OCI-M1 (cell line): Measurements from ENCODE around the gene TIMM44.

ENCODE experiments used
- DNase-seq: peaks from one replicate; lab custom pipeline; 2025; lab: John Stamatoyannopoulos, UW

Gene TIMM44

GRCh38 chr19:7914099-7914498 is 29.4 kb downstream of the TIMM44 start:
- no peak for DNase-seq

- no peak for DNase-seq
These were observed 29.8 kb downstream of the TIMM44 start for GRCh38 chr19:7913652-7914051.

- no peak for DNase-seq
These were observed 30.5 kb downstream of the TIMM44 start for GRCh38 chr19:7912697-7913564.

GRCh38 chr19:7912144-7912696 is 31.2 kb downstream of the TIMM44 start:
- no peak for DNase-seq

GRCh38 chr19:7911508-7912143 is 31.8 kb downstream of the TIMM44 start:
- DNase-seq, result no peak

GRCh38 chr19:7910321-7911161 is 32.9 kb downstream of the TIMM44 start:
- no peak for DNase-seq

- DNase-seq, result no peak
These were observed 33.9 kb downstream of the TIMM44 start for GRCh38 chr19:7909471-7910067.

GRCh38 chr19:7908742-7909461 is 34.6 kb downstream of the TIMM44 start:
- DNase-seq, result no peak

- no peak for DNase-seq
These were observed 35.3 kb downstream of the TIMM44 start for GRCh38 chr19:7908078-7908699.

GRCh38 chr19:7907544-7907943 is 35.9 kb downstream of the TIMM44 start:
- DNase-seq, result no peak

GRCh38 chr19:7907122-7907521 is 36.3 kb downstream of the TIMM44 start:
- no peak for DNase-seq

- no peak for DNase-seq
These were observed 37.6 kb downstream of the TIMM44 start for GRCh38 chr19:7905859-7906258.

GRCh38 chr19:7905268-7905667 is 38.2 kb downstream of the TIMM44 start:
- no peak for DNase-seq

- peak; percentile 76 for DNase-seq
These were observed 39.1 kb downstream of the TIMM44 start for GRCh38 chr19:7904074-7905020.

GRCh38 chr19:7903244-7904073 is 40.0 kb downstream of the TIMM44 start, which contains the start of gene MAP2K7:
MAP2K7 (plus strand) TSS chr19:7903877; CDS start chr19:7903945, 68 bp downstream.
- DNase-seq, result peak; percentile 100

GRCh38 chr19:7902796-7903243 is 40.6 kb downstream of the TIMM44 start:
- DNase-seq, result peak; percentile 56

GRCh38 chr19:7901337-7901736 is 42.1 kb downstream of the TIMM44 start:
- DNase-seq, result no peak

GRCh38 chr19:7900931-7901330 is 42.5 kb downstream of the TIMM44 start:
- no peak for DNase-seq
